Brain microvascular endothelial cell (primary cell): ENCODE measurements around the gene FAM78B.

ENCODE experiments used
- DNase-seq: peaks from one replicate; pipeline ENCODE4 v3.0.0-alpha.2; 2020
- H3K27ac ChIP-seq: fragments of 250-450 bp; sonication (Bioruptor Pico); 2 replicates; pipeline ENCODE4 v1.5.1; 2020; ENCODE audit warnings: mild to moderate bottlenecking, moderate library complexity
- H3K27me3 ChIP-seq: fragments of 250-450 bp; sonication (Bioruptor Pico); replicated peaks from 2 replicates; pipeline ENCODE4 v1.5.1; 2020; ENCODE audit warnings: mild to moderate bottlenecking
- H3K36me3 ChIP-seq: fragments of 250-450 bp; sonication (Bioruptor Pico); replicated peaks from 2 replicates; pipeline ENCODE4 v1.5.1; 2020; ENCODE audit warnings: mild to moderate bottlenecking
- H3K4me3 ChIP-seq: 2 replicates; pipeline ENCODE4 v1.5.1; 2011; ENCODE audit warnings: low read depth, mild to moderate bottlenecking, control low read depth, low read length, moderate library complexity
- CTCF ChIP-seq: IDR thresholded peaks from 2 replicates; pipeline ENCODE4 v1.5.1; 2011; ENCODE audit warnings: low read depth, mild to moderate bottlenecking, moderate library complexity, low read length, control low read depth, inconsistent platforms; ENCODE audit errors: missing control alignments
- in situ Hi-C: cut with HindIII; loops from 2 replicates; pipeline ENCODE4 v1.10.0; 2017; ENCODE audit warnings: low sequenced_read_pairs, low pct_ligation_motif_present

FAM78B gene

GRCh38 chr1:166127003-166127402 lies 39.8 kb downstream of the FAM78B start:
- DNase-seq = no peak
- H3K27ac ChIP-seq = no peak overlapping the region
- no peak overlapping the region for H3K4me3 ChIP-seq
- in situ Hi-C loops = no loop called here
- TF ChIP-seq CTCF = no peak
- no peaks in the 10 kb centered on the region for H3K36me3 ChIP-seq
- no peaks in the 10 kb centered on the region for H3K27me3 ChIP-seq

GRCh38 chr1:166122873-166123466 lies 43.8 kb downstream of the FAM78B start:
- no peak overlapping the region for H3K4me3 ChIP-seq
- no peak overlapping the region for H3K27ac ChIP-seq
- DNase-seq = no peak
- H3K27me3 ChIP-seq = no peaks in the 10 kb centered on the region
- in situ Hi-C loops = no loop called here
- H3K36me3 ChIP-seq = no peaks in the 10 kb centered on the region
- TF ChIP-seq CTCF = no peak

GRCh38 chr1:166121010-166121409 lies 45.8 kb downstream of the FAM78B start:
- TF ChIP-seq CTCF = no peak
- in situ Hi-C loops = no loop called here
- no peak for DNase-seq

GRCh38 chr1:166120281-166120680 lies 46.5 kb downstream of the FAM78B start:
- H3K4me3 ChIP-seq = no peak overlapping the region
- no peak for DNase-seq
- in situ Hi-C loops = no loop called here
- TF ChIP-seq CTCF = no peak
- H3K27me3 ChIP-seq = no peaks in the 10 kb centered on the region
- H3K27ac ChIP-seq = no peak overlapping the region
- no peaks in the 10 kb centered on the region for H3K36me3 ChIP-seq

More at GRCh38 chr1:166121010-166121409, 45.8 kb downstream of the FAM78B start:
- no peaks in the 10 kb centered on the region for H3K27me3 ChIP-seq
- no peaks in the 10 kb centered on the region for H3K36me3 ChIP-seq
- H3K4me3 ChIP-seq = no peak overlapping the region
- no peak overlapping the region for H3K27ac ChIP-seq

- in situ Hi-C loops = no loop called here
- no peaks in the 10 kb centered on the region for H3K27me3 ChIP-seq
- no peak for TF ChIP-seq CTCF
- H3K27ac ChIP-seq = no peak overlapping the region
- H3K4me3 ChIP-seq = no peak overlapping the region
- H3K36me3 ChIP-seq = no peaks in the 10 kb centered on the region
- no peak for DNase-seq
Observed at GRCh38 chr1:166119471-166119965, 47.3 kb downstream of the FAM78B start.

- no peak for TF ChIP-seq CTCF
- no peak for DNase-seq
- no peak overlapping the region for H3K27ac ChIP-seq
- H3K27me3 ChIP-seq = no peaks in the 10 kb centered on the region
- no peaks in the 10 kb centered on the region for H3K36me3 ChIP-seq
- no peak overlapping the region for H3K4me3 ChIP-seq
- in situ Hi-C loops = no loop called here
Observed at GRCh38 chr1:166117776-166118175, 49.0 kb downstream of the FAM78B start.
